ENCODE measurements around the gene TRIP12. TPM values are rescaled to one million over a fixed set of nuclear protein-coding genes. Genes with fewer than 3 reads are reported as not detected.
A peak's percentile ranks its signal among the peaks of the same experiment; 100 is the strongest.
"Not testable (repeated sequence)": the region's sequence is repeated elsewhere in the genome, so short reads cannot be mapped to it uniquely, and the experiment has no call there.

Gene TRIP12
- polyA plus RNA-seq, 3 donors: 22.2 to 56.7 (median 44.0) TPM

DNA sequence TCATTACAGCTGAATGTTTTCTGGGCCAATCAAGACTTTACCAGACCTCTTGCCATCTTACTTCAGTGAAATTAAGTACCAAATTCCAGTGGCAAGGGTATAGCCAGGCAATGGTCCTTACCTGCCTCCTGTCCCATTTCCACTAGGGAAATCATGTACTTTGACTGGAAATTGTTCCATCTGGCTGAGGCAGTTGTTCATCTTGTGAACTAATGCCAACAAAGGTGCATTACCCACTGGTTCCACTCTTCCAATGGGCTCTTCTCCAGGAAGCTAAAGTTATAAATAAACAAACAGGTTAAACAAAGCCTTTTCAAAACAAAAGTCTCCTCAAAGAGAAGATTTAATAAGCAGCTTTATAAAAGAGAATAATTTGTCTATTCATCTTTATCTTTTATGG, 126.8 kb downstream of the TRIP12 start:
- peaks cover 11% of the 10 kb centered on the region for H4K20me1 ChIP-seq (ENCODE audit: insufficient read depth, low read length)
- peaks cover 98% of the 10 kb centered on the region in 2 donors for H3K36me3 ChIP-seq (replicated peaks in 1 of 2; ENCODE audit: control insufficient read depth in 1 of 2, insufficient read depth in 2 of 2, low read length in 2 of 2)
- intact Hi-C loops (cut with micrococcal nuclease): no loop called here
- Mint-ChIP-seq H3K4me3 (no peak overlapping the region), H3K27me3 (ENCODE audit: low read depth in 3 of 3) (no peaks in the 10 kb centered on the region), H3K27ac (no peak overlapping the region), H3K36me3 (peaks cover 85 to 92% of the 10 kb centered on the region in 2 donors), H3K4me1 (no peaks in the 10 kb centered on the region), H3K9me3 (no peaks in the 10 kb centered on the region)
- H3K9me3 ChIP-seq (replicated peaks in 1 of 2; ENCODE audit: control insufficient read depth in 1 of 2, insufficient read depth in 1 of 2, low read length in 2 of 2): no peaks in the 10 kb centered on the region
- H3K27me3 ChIP-seq (ENCODE audit: control insufficient read depth in 2 of 2, insufficient read depth in 2 of 2, low read length in 2 of 2): no peaks in the 10 kb centered on the region
- H3K79me2 ChIP-seq (ENCODE audit: insufficient read depth, low read length): no peaks in the 10 kb centered on the region
- no peak for DNase-seq
- H3K27ac ChIP-seq (ENCODE audit: low read depth in 1 of 2, low read length in 2 of 2): peak overlapping the region in 1 of 2 donors; percentile 44
- H3K4me3 ChIP-seq (replicated peaks in 1 of 3; ENCODE audit: low read depth in 2 of 3, low read length in 3 of 3): no peak overlapping the region
- no peak for TF ChIP-seq CTCF (IDR thresholded peaks at IDR 0.05)
- H2AFZ ChIP-seq (ENCODE audit: insufficient read depth, low read depth, low read length, poor library complexity, severe bottlenecking): no peak overlapping the region
- H3K4me2 ChIP-seq (replicated peaks; ENCODE audit: extremely low read depth, low read length, poor library complexity, severe bottlenecking): no peak overlapping the region
- no peak overlapping the region for H3K9ac ChIP-seq (ENCODE audit: insufficient read depth, low read length, poor library complexity, severe bottlenecking)
- H3K4me1 ChIP-seq (ENCODE audit: control insufficient read depth in 1 of 2, insufficient read depth in 2 of 2, low read length in 2 of 2): no peaks in the 10 kb centered on the region

- H3K4me3 Mint-ChIP-seq: no peak overlapping the region
Measured at GRCh38 chr2:229794636-229795035, 127.2 kb downstream of the TRIP12 start.

DNA sequence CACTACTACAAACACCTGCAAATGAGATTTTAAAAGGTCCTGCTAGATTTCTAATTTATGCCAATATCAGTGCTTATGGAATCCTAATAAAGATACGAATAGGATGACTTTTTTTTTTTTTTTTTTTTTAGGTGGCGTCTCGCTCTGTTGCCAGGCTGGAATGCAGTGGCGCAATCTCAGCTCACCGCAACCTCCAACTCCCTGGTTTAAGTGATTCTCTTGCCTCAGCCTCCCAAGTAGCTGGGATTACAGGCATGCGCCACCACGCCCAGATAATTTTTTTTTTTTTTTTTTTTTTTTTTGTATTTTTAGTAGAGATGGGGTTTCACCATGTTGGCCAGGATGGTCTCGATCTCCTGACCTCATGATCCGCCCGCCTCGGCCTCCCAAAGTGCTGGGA, 135.5 kb downstream of the TRIP12 start:
- H3K27ac Mint-ChIP-seq; H3K27me3 Mint-ChIP-seq (ENCODE audit: low read depth in 3 of 3); H3K4me3 ChIP-seq (replicated peaks in 1 of 3; ENCODE audit: low read depth in 2 of 3, low read length in 3 of 3); H3K9me3 ChIP-seq (replicated peaks in 1 of 2; ENCODE audit: control insufficient read depth in 1 of 2, insufficient read depth in 1 of 2, low read length in 2 of 2); H3K4me3 Mint-ChIP-seq; H3K79me2 ChIP-seq (ENCODE audit: insufficient read depth, low read length); H2AFZ ChIP-seq (ENCODE audit: insufficient read depth, low read depth, low read length, poor library complexity, severe bottlenecking); H3K27me3 ChIP-seq (ENCODE audit: control insufficient read depth in 2 of 2, insufficient read depth in 2 of 2, low read length in 2 of 2); H3K9ac ChIP-seq (ENCODE audit: insufficient read depth, low read length, poor library complexity, severe bottlenecking); H3K9me3 Mint-ChIP-seq; H3K4me1 Mint-ChIP-seq; H3K4me1 ChIP-seq (ENCODE audit: control insufficient read depth in 1 of 2, insufficient read depth in 2 of 2, low read length in 2 of 2); H3K4me2 ChIP-seq (replicated peaks; ENCODE audit: extremely low read depth, low read length, poor library complexity, severe bottlenecking); DNase-seq; intact Hi-C loops (cut with micrococcal nuclease); H3K27ac ChIP-seq (ENCODE audit: low read depth in 1 of 2, low read length in 2 of 2): not testable (repeated sequence)
- H3K36me3 Mint-ChIP-seq: peaks cover 78 to 92% of the 10 kb centered on the region in 2 donors
- Histone ChIP-seq H4K20me1 (ENCODE audit: insufficient read depth, low read length) (peaks cover 29% of the 10 kb centered on the region), H3K36me3 (replicated peaks in 1 of 2; ENCODE audit: control insufficient read depth in 1 of 2, insufficient read depth in 2 of 2, low read length in 2 of 2) (peaks cover 74 to 98% of the 10 kb centered on the region in 2 donors)
- WGBS (ENCODE audit: insufficient coverage): no CpG with 5 or more reads among the region's 11 CpGs

More at GRCh38 chr2:229794636-229795035, 127.2 kb downstream of the TRIP12 start:
- Histone ChIP-seq H3K27me3 (ENCODE audit: control insufficient read depth in 2 of 2, insufficient read depth in 2 of 2, low read length in 2 of 2) (no peaks in the 10 kb centered on the region), H3K4me1 (ENCODE audit: control insufficient read depth in 1 of 2, insufficient read depth in 2 of 2, low read length in 2 of 2) (no peaks in the 10 kb centered on the region), H3K4me2 (replicated peaks; ENCODE audit: extremely low read depth, low read length, poor library complexity, severe bottlenecking) (no peak overlapping the region), H3K27ac (ENCODE audit: low read depth in 1 of 2, low read length in 2 of 2) (peak overlapping the region in 1 of 2 donors; percentile 44), H3K79me2 (ENCODE audit: insufficient read depth, low read length) (no peaks in the 10 kb centered on the region), H4K20me1 (ENCODE audit: insufficient read depth, low read length) (peaks cover 11% of the 10 kb centered on the region), H3K9ac (ENCODE audit: insufficient read depth, low read length, poor library complexity, severe bottlenecking) (no peak overlapping the region), H3K9me3 (replicated peaks in 1 of 2; ENCODE audit: control insufficient read depth in 1 of 2, insufficient read depth in 1 of 2, low read length in 2 of 2) (no peaks in the 10 kb centered on the region), H2AFZ (ENCODE audit: insufficient read depth, low read depth, low read length, poor library complexity, severe bottlenecking) (no peak overlapping the region), H3K4me3 (replicated peaks in 1 of 3; ENCODE audit: low read depth in 2 of 3, low read length in 3 of 3) (no peak overlapping the region), H3K36me3 (replicated peaks in 1 of 2; ENCODE audit: control insufficient read depth in 1 of 2, insufficient read depth in 2 of 2, low read length in 2 of 2) (peaks cover 98% of the 10 kb centered on the region in 2 donors)
- TF ChIP-seq CTCF (IDR thresholded peaks at IDR 0.05): no peak
- intact Hi-C loops (cut with micrococcal nuclease): no loop called here
- no peak for DNase-seq
- Mint-ChIP-seq H3K27me3 (ENCODE audit: low read depth in 3 of 3) (no peaks in the 10 kb centered on the region), H3K36me3 (peaks cover 83 to 92% of the 10 kb centered on the region in 2 donors), H3K4me1 (no peaks in the 10 kb centered on the region), H3K9me3 (no peaks in the 10 kb centered on the region), H3K27ac (no peak overlapping the region)
- no CpG with 5 or more reads among the region's 1 CpG for WGBS (ENCODE audit: insufficient coverage)
